ENCODE data around the gene KCTD13.
"Not testable (repeated sequence)": the region's sequence is repeated elsewhere in the genome, so short reads cannot be mapped to it uniquely, and the experiment has no call there.

KCTD13 gene

GRCh38 chr16:29925781-29926710 lies at the start of gene KCTD13:
Gene KCTD13 (minus strand): TSS chr16:29926226. CDS start chr16:29926033, 193 bp downstream.
- DNase-seq = peak; percentile 59

DNA sequence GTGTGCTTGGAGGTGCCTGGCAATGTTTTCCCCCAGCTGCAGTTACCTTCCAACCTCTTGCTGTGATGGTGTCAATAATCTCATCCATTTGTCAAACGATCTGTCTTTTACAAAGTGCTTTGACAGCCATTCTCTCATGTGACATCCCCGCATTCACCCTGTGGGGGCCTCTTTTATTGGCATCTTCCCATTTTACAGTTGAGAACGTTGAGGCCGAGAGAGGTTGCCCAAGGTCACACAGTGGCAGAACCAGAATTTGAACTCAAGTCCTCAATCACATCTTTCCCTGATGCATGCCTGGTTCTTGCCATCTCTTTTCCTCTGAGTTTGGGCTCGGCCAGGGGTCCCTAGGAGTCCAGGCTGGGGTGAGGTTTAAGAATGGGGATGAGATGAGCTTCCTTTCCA lies 49.1 kb upstream of the KCTD13 start:
- no peak for DNase-seq

- DNase-seq = no peak
Measured at GRCh38 chr16:29974291-29975133, 48.5 kb upstream of the KCTD13 start.

DNA sequence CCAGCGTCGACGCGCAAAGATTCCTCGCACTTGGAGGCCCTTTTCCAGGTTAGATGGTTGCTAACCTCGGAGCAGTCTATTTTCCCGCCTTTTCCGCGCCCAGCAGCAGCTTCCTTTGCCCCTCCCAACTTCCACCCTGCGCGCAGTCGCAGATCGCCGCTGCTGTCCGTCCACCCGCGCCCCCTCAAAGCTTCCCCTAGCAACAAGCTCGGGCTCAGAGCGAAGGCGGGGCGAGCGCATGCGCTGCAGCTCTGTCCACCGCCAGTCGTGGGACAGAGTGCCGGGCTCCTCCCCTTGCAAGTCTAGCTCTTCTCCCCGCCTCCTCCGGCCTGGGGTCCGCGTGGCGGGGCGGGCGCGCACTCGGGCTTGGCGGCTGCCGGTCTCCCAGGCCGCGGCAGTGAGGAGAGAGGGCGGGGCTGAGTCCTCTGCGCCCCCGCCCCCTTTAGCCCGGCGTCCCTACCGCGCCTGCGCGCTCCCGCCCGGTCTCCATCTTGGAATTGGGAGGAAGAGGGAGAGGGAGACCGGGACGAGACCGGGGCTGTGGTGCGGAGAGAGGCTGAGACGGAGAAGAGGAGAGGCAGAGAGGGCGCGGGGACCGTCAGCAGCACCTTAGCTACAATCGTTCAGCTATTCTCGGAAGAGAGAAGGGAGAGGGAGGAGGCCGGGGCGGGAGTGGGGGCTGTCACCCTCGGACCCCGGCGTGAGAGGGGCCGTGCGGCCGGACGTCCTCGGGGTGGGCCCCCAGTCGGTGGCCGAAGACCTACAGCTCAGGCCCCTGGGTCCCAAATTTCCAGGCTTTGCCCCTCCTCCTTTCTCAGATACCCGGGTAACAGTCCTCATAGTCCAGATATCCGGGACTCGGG lies 47.6 kb upstream of the KCTD13 start, which contains the start of gene TAOK2:
Gene TAOK2, plus strand, starts transcription at position 485 of the 863 bp plus-strand sequence. CDS start 3,905 bp downstream, outside the sequence.
- DNase-seq = peak; percentile 98

DNA sequence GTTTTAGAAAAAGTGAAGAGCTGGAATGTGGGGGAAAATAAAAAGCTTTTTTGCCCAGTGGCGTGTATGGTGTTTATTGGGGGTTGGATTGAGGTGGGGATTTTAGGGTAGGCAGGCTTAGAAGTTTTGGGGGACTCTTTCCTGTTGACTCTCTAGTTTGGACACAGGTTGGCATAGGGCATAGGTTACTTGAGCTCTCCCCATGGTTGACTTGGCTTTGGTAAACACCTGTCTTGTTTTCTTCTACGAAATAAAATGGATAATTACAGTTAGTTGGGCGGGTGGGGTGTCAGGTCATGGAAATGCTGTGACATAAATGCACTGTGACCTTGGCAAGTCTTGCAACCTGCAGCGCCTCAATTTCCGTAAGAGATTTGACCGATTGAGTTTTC lies 47.0 kb upstream of the KCTD13 start:
- no peak for DNase-seq

- DNase-seq = no peak
Measured at GRCh38 chr16:29972500-29972899, 46.5 kb upstream of the KCTD13 start.

GRCh38 chr16:29971304-29971703 lies 45.3 kb upstream of the KCTD13 start:
- no peak for DNase-seq

GRCh38 chr16:29968205-29968604 lies 42.2 kb upstream of the KCTD13 start:
- DNase-seq = no peak

DNA sequence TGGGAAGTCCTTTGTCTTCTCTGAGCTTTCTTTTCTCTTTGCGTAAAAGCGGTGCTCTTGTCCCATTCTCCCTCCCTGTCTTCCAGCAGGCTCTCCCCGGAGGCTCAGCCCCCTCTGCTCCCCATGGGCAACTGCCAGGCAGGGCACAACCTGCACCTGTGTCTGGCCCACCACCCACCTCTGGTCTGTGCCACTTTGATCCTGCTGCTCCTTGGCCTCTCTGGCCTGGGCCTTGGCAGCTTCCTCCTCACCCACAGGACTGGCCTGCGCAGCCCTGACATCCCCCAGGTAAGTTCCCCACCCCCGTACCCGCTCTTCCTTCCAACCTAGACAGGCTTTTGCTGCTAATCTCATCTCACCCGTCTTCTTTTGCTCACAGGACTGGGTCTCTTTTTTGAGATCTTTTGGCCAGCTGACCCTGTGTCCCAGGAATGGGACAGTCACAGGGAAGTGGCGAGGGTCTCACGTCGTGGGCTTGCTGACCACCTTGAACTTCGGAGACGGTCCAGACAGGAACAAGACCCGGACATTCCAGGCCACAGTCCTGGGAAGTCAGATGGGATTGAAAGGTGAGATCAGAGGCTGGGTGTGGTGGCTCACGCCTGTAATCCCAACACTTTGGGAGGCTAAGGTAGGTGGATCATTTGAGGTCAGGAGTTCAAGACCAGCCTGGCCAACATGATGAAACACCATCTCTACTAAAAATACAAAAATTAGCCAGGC lies 37.2 kb upstream of the KCTD13 start:
- no peak for DNase-seq

DNA sequence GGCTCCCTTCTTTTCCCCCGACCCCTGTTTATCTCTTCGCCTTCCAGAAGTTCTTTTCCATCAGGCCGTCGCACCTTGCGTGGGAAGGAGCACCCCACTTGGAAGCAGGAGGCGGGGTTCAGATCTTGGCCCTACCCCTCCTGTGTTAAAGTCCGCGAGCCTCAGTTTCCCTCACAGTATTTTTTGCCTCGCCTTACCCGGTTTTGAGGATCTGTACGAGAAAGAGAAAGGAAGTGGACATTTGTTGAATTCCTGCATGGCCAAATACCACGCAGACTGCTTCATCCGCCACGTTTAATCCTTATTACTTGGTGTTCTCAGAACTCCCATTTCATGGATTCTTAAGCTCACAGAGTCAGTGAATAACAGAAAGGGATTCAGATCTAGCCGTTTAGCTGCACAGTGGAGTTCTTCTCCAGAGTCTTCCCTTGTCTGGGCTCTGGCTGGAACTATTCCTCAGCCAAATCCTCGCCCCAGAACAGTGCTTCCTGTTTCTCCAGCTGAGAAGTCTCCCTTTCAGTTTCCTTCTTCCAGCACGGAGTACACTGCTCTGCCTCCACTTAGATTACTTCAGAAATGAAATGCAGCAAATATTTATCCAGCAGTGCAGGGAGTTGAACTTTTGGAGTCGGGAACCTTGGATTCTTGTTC lies 36.4 kb upstream of the KCTD13 start:
- DNase-seq = no peak

DNA sequence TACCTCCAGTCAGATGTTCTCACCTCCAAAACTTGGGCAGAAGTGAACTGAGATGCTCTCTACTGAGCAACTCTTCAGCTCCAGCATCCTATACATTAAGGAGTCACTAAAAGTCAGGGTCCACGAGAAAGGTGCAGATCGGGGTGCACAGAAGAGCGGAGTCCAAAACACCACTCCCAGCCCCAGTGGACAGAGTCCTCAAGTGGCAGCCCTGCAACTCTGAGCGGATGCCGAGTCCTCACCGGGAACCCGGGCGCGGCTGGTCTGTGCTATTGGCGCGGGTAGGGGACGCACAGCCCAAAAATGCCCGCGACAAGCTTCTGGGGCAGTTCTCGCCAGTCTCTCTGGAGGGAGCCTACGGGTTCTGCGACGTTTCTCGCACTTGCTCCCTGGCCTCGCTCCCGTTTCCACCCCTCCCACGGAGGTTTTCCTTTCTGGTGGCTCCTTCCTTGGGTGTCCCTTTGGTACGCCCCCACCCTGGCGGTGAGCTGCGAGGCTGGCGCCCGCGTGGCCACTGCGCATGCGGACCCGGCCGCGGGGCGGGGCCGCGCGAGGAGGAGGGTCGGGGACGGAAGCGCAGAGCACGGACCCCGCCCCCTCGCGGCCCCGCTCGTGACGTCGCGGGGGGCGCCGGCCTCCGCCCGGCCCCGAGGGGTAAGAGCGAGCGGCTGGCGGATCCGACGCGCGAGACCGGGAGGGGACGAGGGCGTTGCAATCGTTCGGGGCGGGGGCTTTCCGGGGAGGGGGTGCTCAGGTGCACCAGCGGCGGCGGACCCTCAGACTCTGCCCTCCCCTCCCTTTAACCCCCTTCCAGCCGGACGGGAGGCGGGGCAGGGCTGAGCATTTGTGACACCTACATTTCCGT lies 35.7 kb upstream of the KCTD13 start, which contains the start of gene TMEM219:
Gene TMEM219, plus strand, starts transcription at position 601 of the 865 bp plus-strand sequence. CDS start 1,065 bp downstream, outside the sequence.
- DNase-seq = peak; percentile 77

- no peak for DNase-seq
Measured at GRCh38 chr16:29961127-29961478, 35.1 kb upstream of the KCTD13 start.

- not testable (repeated sequence) for DNase-seq
Measured at GRCh38 chr16:29959821-29960220, 33.8 kb upstream of the KCTD13 start.

- DNase-seq = no peak
Measured at GRCh38 chr16:29959293-29959692, 33.3 kb upstream of the KCTD13 start.

DNA sequence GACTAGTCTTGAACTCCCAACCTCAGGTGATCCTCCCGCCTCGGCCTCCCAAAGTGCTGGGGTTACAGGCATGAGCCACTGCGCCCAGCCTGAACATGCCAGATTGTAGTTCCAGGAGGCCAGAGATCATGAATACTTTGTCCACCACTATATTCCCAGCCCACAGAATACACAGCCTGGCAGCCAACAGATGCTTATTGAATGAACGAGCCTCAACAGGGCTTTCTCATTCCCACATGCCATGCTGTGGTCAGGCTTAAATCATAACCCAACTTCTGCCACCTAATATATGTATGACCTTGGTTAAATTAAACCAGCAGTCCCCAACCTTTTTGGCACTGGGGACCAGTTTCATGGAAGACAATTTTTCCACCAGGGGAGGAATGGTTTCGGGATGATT lies 32.7 kb upstream of the KCTD13 start:
- DNase-seq = no peak

DNA sequence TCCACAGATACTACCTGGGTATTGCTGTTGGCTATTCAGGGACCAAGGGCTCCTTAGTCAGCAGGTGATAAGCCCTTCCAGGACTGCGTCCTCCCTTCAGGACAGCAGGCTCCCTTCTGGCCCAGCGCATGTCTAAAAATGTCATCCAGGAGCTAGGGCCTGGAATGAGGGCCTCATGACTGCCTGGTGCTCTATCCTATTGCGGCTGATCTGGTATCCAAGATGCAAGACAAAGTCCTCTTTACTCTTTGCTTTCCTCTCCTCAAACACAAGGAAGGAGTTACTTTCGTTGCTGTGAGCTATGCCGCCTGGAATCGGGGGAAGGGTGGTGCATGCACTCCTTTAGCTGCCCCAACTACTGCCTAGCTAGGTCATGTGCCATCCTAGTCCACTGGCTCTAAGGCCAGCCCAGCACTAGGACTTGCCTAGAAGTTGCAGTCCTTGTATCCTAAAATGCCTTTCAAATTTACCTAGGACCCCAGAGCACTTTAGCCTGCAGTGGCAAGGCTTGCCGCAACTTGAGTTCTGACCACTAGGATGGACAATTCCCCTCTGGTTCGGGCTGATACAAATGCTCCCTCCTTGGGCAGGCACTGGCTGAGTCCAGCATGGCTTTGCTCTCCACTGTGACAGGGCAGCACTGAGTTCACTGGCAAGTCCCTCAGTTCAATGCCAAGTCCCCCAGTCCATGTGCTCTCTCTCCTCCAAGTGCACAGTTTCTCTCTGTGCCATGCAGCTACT lies 25.8 kb upstream of the KCTD13 start:
- DNase-seq = no peak

DNA sequence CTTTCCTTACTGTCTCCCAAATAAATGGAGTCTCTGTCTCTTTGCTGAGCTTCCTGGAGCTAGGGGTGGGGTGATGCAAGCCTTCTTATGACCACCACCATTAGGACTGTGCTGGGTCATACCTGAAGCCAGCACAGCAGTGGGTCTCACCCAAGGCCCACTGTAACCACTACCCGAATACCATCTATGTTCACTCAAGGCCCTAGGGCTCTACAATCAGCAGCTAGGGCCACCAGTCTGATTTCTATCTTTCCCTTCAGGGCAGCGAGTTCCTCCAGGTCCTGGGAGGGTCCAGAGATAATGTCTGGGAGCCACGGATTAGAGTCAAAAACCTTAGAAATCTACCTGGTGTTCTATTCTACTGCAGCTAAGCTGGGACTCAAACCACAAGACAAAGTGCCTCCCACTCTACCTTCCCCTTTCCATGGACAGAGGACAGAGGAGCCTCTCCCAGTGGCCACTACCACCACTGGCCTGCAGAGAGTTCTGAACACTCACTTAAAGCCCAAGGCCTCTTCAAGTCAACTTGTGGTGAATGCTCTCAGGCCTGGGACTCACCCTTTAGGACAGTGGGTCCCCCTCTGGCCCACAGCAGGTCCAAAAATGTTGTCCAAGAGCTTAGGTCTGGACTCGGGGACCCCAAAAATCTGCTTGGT lies 24.9 kb upstream of the KCTD13 start:
- DNase-seq = no peak

- DNase-seq = no peak
Measured at GRCh38 chr16:29947897-29948296, 21.9 kb upstream of the KCTD13 start.

Data from NCI-H2029 (cell line).